Fibroblast of upper back skin (primary cell): Measurements from ENCODE around the gene CDH13.
A peak's percentile ranks its signal among the peaks of the same experiment; 100 is the strongest.

Source experiments
- DNase-seq: peaks from one replicate; pipeline ENCODE4 v3.0.0-alpha.2; 2013

Gene CDH13

GRCh38 chr16:82653550-82654511, 27.1 kb downstream of the CDH13 start:
- peak; percentile 96 for DNase-seq

GRCh38 chr16:82655072-82655714, 28.4 kb downstream of the CDH13 start:
- peak; percentile 90 for DNase-seq

GRCh38 chr16:82655720-82656490, 29.1 kb downstream of the CDH13 start:
- no peak for DNase-seq

- DNase-seq: peak; percentile 95
These were observed 30.5 kb downstream of the CDH13 start for GRCh38 chr16:82657239-82657638.

GRCh38 chr16:82657786-82658185, 31.0 kb downstream of the CDH13 start:
- DNase-seq: no peak

GRCh38 chr16:82658796-82659195, 32.0 kb downstream of the CDH13 start:
- peak; percentile 75 for DNase-seq

- peak; percentile 87 for DNase-seq
These were observed 33.4 kb downstream of the CDH13 start for GRCh38 chr16:82660075-82660645.

- no peak for DNase-seq
These were observed 34.2 kb downstream of the CDH13 start for GRCh38 chr16:82660966-82661365.

GRCh38 chr16:82664181-82664580, 37.4 kb downstream of the CDH13 start:
- DNase-seq: no peak

- DNase-seq: no peak
These were observed 38.3 kb downstream of the CDH13 start for GRCh38 chr16:82665025-82665424.

GRCh38 chr16:82667437-82667836, 40.7 kb downstream of the CDH13 start:
- no peak for DNase-seq

GRCh38 chr16:82668094-82668493, 41.3 kb downstream of the CDH13 start:
- no peak for DNase-seq

GRCh38 chr16:82671741-82672140, 45.0 kb downstream of the CDH13 start:
- DNase-seq: no peak

GRCh38 chr16:82672676-82673075, 45.9 kb downstream of the CDH13 start:
- no peak for DNase-seq

GRCh38 chr16:82675300-82675699, 48.5 kb downstream of the CDH13 start:
- DNase-seq: peak; percentile 68

- DNase-seq: no peak
These were observed 54.8 kb downstream of the CDH13 start for GRCh38 chr16:82681592-82681991.

GRCh38 chr16:82682767-82683166, 56.0 kb downstream of the CDH13 start:
- no peak for DNase-seq

- peak; percentile 28 for DNase-seq
These were observed 57.5 kb downstream of the CDH13 start for GRCh38 chr16:82684256-82684655.

GRCh38 chr16:82685526-82685925, 58.8 kb downstream of the CDH13 start:
- DNase-seq: no peak

- peak; percentile 80 for DNase-seq
These were observed 67.6 kb downstream of the CDH13 start for GRCh38 chr16:82694239-82694874.

GRCh38 chr16:82695806-82696205, 69.0 kb downstream of the CDH13 start:
- DNase-seq: no peak

- DNase-seq: no peak
These were observed 72.5 kb downstream of the CDH13 start for GRCh38 chr16:82699260-82699659.
